Muscle of leg (tissue), 11 donors: ENCODE results near the gene FAM221A. TPM values are rescaled to one million over a fixed set of nuclear protein-coding genes. Genes with fewer than 3 reads are reported as not detected.
"Not testable (repeated sequence)": the region's sequence is repeated elsewhere in the genome, so short reads cannot be mapped to it uniquely, and the experiment has no call there.

ENCODE experiments used
- DNase-seq: peaks from one replicate; pipeline ENCODE4 v3.0.0; 2013
- H3K27ac ChIP-seq: one replicate; pipeline ENCODE4 v1.5.1; 2013; ENCODE audit warnings: mild to moderate bottlenecking, low read length, control low read depth
- H3K27me3 ChIP-seq: one replicate; pipeline ENCODE4 v1.6.1; 2013; ENCODE audit warnings: low read length; ENCODE audit not compliant: control insufficient read depth, insufficient read depth
- H3K36me3 ChIP-seq: one replicate; pipeline ENCODE4 v1.6.1; 2013; ENCODE audit warnings: low read length; ENCODE audit not compliant: control insufficient read depth, insufficient read depth
- H3K4me1 ChIP-seq: one replicate; pipeline ENCODE4 v1.6.1; 2013; ENCODE audit warnings: low read length; ENCODE audit not compliant: control insufficient read depth, insufficient read depth
- H3K4me3 ChIP-seq: one replicate; pipeline ENCODE4 v1.5.1; 2013; ENCODE audit warnings: low read length, control low read depth
- H3K9me3 ChIP-seq: replicated peaks from 2 replicates; pipeline ENCODE4 v1.6.1; 2013; ENCODE audit warnings: low read depth, low read length; ENCODE audit not compliant: control insufficient read depth
- WGBS: methylation state at CpG from one replicate; pipeline ENCODE4 v1.1.5; 2013; ENCODE audit warnings: missing lambda C conversion rate; ENCODE audit not compliant: insufficient coverage; 5-methylcytosine and 5-hydroxymethylcytosine counted together
- polyA plus RNA-seq, 8 donors: library from polyadenylated mRNA; unstranded; fragments of 120-200 nt; gene quantifications; one replicate each; pipeline versions ENCODE4 v1.2.1 to v1.2.3, GENCODE V29; 2013; ENCODE audit warnings: inconsistent platforms in 1 of 8, low replicate concordance in 1 of 8; ENCODE audit not compliant: insufficient read length in 8 of 8, insufficient read depth in 1 of 8
- total RNA-seq: library from RNA; stranded (reverse); fragments of 120-200 nt; gene quantifications from one replicate; pipeline ENCODE4 v1.2.4, GENCODE V29; 2013

The FAM221A gene
- total and polyA plus RNA-seq, 9 donors, result 1.4 to 4.5 (median 2.2) TPM

DNA sequence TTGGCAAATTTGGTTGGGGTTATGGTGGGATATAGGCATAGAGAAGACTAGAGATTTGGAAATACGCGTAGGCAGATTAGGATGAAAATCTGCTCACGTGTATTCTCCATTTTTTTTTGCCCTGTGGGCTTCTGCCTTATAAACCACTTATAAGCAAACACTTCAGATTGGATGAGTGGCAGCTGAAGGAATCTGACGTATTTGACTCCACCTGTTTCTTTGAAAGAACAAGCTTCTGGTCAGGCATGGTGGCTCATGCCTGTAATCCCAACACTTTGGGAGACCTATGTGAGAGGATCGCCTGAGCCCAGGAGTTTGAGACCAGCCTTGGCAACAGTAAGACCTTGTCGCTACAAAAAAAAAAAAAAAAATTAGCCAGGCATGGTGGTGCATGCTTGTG, 35.1 kb downstream of the FAM221A start:
- H3K27me3 ChIP-seq, result no peaks in the 10 kb centered on the region
- no peak for DNase-seq
- H3K9me3 ChIP-seq, result no peaks in the 10 kb centered on the region
- no peaks in the 10 kb centered on the region for H3K4me1 ChIP-seq
- H3K36me3 ChIP-seq, result no peaks in the 10 kb centered on the region
- H3K27ac ChIP-seq, result no peak overlapping the region
- no CpG with 5 or more reads among the region's 6 CpGs for WGBS
- no peak overlapping the region for H3K4me3 ChIP-seq

DNA sequence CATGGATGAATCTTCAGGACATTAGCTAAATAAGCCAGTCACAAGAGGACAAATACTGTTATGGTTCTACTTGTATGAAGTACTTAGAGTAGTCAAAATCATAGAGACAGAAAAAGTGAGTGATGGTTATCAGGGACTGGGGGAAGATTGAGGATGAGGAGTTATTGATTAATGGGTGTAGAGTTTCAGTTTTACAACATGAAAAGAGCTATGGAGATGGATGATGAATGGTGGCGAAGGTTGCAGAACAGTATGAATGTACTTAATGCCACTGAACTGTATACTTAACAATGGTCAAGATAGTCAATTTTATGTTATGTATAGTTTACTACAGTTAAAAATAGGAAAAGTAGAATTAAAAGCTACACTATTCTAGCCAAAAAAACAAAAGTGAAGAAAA, 37.8 kb downstream of the FAM221A start:
- no peaks in the 10 kb centered on the region for H3K9me3 ChIP-seq
- H3K27me3 ChIP-seq, result no peaks in the 10 kb centered on the region
- DNase-seq, result no peak
- no peak overlapping the region for H3K27ac ChIP-seq
- H3K4me1 ChIP-seq, result no peaks in the 10 kb centered on the region
- H3K4me3 ChIP-seq, result no peak overlapping the region
- no CpG with 5 or more reads among the region's 1 CpG for WGBS
- no peaks in the 10 kb centered on the region for H3K36me3 ChIP-seq

DNA sequence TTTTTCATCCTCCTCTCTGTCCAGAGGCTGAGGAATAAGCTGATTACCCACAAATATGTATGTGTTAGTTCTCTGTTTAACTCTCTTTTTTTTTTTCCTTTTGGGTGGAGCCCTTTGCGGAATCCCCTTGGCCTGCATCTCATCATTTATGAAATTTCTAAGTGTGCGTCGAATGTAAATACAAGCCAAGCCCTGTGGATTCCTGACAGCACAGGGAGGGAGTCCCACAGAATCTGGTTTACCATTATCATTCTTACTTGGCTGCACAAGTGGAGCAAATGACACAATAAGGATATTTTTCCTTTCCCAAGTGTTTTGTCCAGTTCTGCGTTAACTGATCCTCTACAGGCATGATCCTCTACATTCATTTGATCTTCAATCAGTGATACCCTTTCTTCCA, 41.5 kb downstream of the FAM221A start:
- no peak overlapping the region for H3K4me3 ChIP-seq
- no peaks in the 10 kb centered on the region for H3K27me3 ChIP-seq
- peak; percentile 39 for DNase-seq
- H3K9me3 ChIP-seq, result no peaks in the 10 kb centered on the region
- H3K4me1 ChIP-seq, result no peaks in the 10 kb centered on the region
- WGBS, result 73% methylated on average over 1 of the region's 4 CpGs
- H3K36me3 ChIP-seq, result no peaks in the 10 kb centered on the region
- H3K27ac ChIP-seq, result no peak overlapping the region

DNA sequence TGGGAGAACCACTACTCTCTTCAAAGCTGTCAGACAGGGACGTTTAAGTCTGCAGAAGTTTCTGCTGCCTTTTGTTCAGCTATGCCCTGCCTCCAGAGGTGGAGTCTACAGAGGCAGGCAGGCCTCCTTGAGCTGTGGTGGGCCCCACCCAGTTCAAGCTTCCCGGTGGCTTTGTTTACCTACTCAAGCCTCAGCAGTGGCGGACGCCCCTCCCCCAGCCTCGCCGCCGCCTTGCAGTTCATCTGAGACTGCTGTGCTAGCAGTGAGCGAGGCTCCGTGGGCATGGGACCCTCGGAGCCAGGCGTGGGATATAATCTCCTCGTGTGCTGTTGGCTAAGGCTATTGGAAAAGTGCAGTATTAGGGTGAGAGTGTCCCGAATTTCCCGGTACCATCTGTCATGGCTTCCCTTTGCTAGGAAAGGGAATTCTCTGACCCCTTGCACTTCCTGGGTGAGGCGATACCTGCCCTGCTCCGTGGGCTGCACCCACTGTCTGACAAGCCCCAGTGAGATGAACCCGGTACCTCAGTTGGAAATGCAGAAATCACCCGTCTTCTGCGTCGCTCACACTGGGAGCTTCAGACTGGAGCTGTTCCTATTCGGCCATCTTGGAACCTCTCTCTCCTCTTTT, 42.7 kb downstream of the FAM221A start:
- H3K4me3 ChIP-seq, H3K27me3 ChIP-seq, H3K36me3 ChIP-seq, H3K4me1 ChIP-seq, DNase-seq, H3K9me3 ChIP-seq, H3K27ac ChIP-seq: not testable (repeated sequence)
- 85% methylated on average over 17 of the region's 21 CpGs for WGBS

DNA sequence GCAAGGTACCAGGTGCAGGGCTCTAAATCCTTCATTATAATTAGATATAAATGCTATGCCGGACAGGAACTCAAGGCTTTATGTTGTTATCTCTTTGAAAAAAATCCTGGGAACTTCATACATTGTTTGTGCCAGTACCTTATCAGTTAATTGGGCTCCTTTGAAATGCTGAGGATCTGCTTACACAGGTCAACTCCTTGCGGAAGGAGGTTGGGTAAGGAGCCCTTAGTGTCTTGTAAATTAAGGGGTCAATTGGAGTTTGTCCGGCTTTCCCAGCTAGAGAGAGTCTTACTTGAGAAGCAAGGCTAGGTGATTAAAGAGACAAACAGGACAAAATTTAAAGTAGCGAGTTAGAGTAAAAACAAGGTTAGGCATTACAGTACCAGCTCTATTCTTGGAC, 44.1 kb downstream of the FAM221A start:
- H3K27ac ChIP-seq, H3K36me3 ChIP-seq, H3K9me3 ChIP-seq, H3K4me1 ChIP-seq, H3K27me3 ChIP-seq, DNase-seq, H3K4me3 ChIP-seq: not testable (repeated sequence)
- WGBS, result 65% methylated on average over 2 of the region's 4 CpGs

DNA sequence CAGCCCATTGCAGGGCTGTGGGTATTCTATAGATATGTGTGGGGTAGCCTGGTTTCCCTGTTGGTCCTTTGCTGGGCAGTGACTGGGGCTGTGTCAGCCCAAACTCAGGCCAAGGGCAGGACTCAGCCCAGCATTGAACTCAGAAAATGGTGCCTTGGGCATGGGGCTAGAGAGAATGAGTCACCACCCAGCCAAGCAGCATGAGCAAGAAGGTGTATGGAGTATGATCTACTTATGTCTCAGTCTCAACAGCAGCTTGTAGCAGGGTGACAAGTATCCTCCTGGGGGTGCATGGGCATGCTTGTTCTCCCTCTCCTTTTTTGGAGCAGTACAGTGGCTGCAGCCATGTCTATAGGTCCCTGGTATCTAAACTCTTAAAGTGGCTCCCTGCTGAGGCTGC, 62.1 kb downstream of the FAM221A start:
- H3K36me3 ChIP-seq, result no peaks in the 10 kb centered on the region
- peaks cover 11% of the 10 kb centered on the region for H3K9me3 ChIP-seq
- no peaks in the 10 kb centered on the region for H3K27me3 ChIP-seq
- H3K4me3 ChIP-seq, result no peak overlapping the region
- no peaks in the 10 kb centered on the region for H3K4me1 ChIP-seq
- no peak for DNase-seq
- no peak overlapping the region for H3K27ac ChIP-seq

DNA sequence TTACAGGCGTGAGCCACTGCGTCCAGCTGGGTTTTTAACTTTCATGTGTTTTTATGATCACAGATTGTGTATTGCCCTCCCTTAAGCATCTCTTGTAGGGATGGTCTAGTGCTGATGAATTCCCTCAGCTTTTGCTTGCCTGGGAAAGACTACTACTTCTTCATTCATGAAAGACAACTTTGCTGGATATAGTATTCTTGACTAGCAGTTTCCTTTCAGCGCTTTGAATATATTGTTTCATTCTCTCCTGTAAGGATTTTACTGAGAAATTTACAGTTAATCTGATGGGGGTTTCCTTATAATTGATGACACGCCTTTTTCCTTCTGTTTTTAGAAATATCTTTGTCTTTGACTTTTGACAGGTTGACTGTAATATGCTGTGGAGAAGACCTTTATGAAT, 63.2 kb downstream of the FAM221A start:
- WGBS, result no CpG with 5 or more reads among the region's 4 CpGs
- Histone ChIP-seq H3K27ac (no peak overlapping the region), H3K27me3 (no peaks in the 10 kb centered on the region), H3K36me3 (no peaks in the 10 kb centered on the region), H3K4me3 (no peak overlapping the region), H3K9me3 (peaks cover 11% of the 10 kb centered on the region), H3K4me1 (no peaks in the 10 kb centered on the region)
- DNase-seq, result no peak

DNA sequence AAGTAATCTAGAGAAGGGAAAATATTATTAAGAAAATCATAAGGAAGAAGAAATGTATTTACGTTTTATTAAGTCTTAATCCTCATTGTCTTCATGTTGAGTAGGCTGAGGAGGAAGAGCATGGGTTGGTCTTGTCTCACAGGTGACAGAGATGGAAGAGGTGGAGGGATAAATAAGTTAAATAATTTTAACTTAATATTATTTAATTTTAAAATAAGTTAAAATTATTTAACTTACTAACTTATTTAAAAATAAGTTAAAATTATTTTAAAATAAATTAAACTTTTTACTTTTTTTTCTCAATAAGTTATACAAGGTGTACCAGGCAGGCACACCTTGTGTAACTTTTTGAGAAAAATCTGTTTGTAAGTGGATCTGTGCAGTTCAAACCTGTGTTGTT, 66.6 kb downstream of the FAM221A start:
- no CpG with 5 or more reads among the region's 1 CpG for WGBS
- H3K27ac ChIP-seq, result no peak overlapping the region
- no peaks in the 10 kb centered on the region for H3K4me1 ChIP-seq
- H3K27me3 ChIP-seq, result no peaks in the 10 kb centered on the region
- no peak overlapping the region for H3K4me3 ChIP-seq
- peaks cover 11% of the 10 kb centered on the region for H3K9me3 ChIP-seq
- H3K36me3 ChIP-seq, result no peaks in the 10 kb centered on the region
- no peak for DNase-seq

DNA sequence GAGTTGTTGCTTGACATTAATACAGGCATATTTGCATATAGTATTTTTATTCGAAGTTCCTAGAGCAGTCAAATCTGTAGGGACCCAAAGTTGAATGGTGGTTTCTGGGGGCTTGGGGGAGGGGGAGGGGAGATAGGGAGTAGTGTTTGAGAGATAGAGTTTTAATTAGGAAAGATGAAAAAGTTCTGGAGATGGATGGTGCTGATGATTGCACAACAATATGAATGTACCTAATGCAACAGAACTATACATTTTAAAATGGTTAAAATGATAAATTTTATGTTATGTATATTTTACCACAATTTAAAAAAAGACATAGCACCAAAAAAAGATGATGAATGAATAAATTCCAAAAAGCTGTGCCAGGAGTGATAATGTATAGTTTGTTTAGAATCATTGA, 71.9 kb downstream of the FAM221A start:
- no CpG with 5 or more reads among the region's 1 CpG for WGBS
- H3K9me3 ChIP-seq, result no peaks in the 10 kb centered on the region
- no peaks in the 10 kb centered on the region for H3K27me3 ChIP-seq
- no peak for DNase-seq
- H3K36me3 ChIP-seq, result no peaks in the 10 kb centered on the region
- no peak overlapping the region for H3K4me3 ChIP-seq
- no peak overlapping the region for H3K27ac ChIP-seq
- no peaks in the 10 kb centered on the region for H3K4me1 ChIP-seq
